Measurements from ENCODE around the gene STOX2.

STOX2 gene

GRCh38 chr4:183989461-183989860, 84.4 kb downstream of the STOX2 start:
- TF ChIP-seq, protein P1, sequence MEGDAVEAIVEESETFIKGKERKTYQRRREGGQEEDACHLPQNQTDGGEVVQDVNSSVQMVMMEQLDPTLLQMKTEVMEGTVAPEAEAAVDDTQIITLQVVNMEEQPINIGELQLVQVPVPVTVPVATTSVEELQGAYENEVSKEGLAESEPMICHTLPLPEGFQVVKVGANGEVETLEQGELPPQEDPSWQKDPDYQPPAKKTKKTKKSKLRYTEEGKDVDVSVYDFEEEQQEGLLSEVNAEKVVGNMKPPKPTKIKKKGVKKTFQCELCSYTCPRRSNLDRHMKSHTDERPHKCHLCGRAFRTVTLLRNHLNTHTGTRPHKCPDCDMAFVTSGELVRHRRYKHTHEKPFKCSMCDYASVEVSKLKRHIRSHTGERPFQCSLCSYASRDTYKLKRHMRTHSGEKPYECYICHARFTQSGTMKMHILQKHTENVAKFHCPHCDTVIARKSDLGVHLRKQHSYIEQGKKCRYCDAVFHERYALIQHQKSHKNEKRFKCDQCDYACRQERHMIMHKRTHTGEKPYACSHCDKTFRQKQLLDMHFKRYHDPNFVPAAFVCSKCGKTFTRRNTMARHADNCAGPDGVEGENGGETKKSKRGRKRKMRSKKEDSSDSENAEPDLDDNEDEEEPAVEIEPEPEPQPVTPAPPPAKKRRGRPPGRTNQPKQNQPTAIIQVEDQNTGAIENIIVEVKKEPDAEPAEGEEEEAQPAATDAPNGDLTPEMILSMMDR (conservative IDR thresholded peaks at IDR 0.05; ENCODE audit: low read length) = no peak
- H3K4me3 ChIP-seq (ENCODE audit: low read length) = no peak overlapping the region
- peak; percentile 44 for DNase-seq (ENCODE audit: low read depth)

GRCh38 chr4:183989931-183990330, 84.8 kb downstream of the STOX2 start:
- no peak overlapping the region for H3K4me3 ChIP-seq (ENCODE audit: low read length)
- no peak for DNase-seq (ENCODE audit: low read depth)
- TF ChIP-seq, protein P1 (conservative IDR thresholded peaks at IDR 0.05; ENCODE audit: low read length) = no peak

- TF ChIP-seq, protein P1 (conservative IDR thresholded peaks at IDR 0.05; ENCODE audit: low read length) = no peak
- no peak overlapping the region for H3K4me3 ChIP-seq (ENCODE audit: low read length)
- no peak for DNase-seq (ENCODE audit: low read depth)
Measured at GRCh38 chr4:183993676-183994075, 88.6 kb downstream of the STOX2 start.

DNA sequence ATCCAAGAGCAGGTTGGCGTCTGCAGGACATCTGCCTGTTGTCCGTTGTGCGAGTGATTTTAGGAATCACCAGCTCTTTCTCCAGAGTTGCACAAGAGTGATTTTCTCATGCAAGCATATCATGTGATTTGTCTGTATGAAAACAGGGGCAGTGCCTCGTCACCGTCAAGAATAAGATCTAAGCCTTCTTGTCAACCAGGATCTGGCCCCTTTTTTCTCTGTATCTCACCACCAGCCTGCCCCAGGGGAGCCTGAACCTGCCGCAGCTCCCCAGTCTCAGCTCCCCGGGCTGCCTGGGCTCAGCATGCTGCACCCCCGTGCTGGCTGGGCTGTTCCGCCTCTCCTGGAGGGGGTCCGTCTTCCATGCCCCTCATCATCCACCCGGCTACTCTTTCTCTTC, 90.5 kb downstream of the STOX2 start:
- TF ChIP-seq, protein P1 (conservative IDR thresholded peaks at IDR 0.05; ENCODE audit: low read length) = no peak
- peak; percentile 7 for DNase-seq (ENCODE audit: low read depth)
- no peak overlapping the region for H3K4me3 ChIP-seq (ENCODE audit: low read length)

GRCh38 chr4:183996868-183997267, 91.8 kb downstream of the STOX2 start:
- TF ChIP-seq, protein P1 (conservative IDR thresholded peaks at IDR 0.05; ENCODE audit: low read length) = no peak
- H3K4me3 ChIP-seq (ENCODE audit: low read length) = no peak overlapping the region
- DNase-seq (ENCODE audit: low read depth) = peak; percentile 16

GRCh38 chr4:183999435-183999834, 94.3 kb downstream of the STOX2 start:
- TF ChIP-seq, protein P1 (conservative IDR thresholded peaks at IDR 0.05; ENCODE audit: low read length) = no peak
- no peak for DNase-seq (ENCODE audit: low read depth)
- no peak overlapping the region for H3K4me3 ChIP-seq (ENCODE audit: low read length)

DNA sequence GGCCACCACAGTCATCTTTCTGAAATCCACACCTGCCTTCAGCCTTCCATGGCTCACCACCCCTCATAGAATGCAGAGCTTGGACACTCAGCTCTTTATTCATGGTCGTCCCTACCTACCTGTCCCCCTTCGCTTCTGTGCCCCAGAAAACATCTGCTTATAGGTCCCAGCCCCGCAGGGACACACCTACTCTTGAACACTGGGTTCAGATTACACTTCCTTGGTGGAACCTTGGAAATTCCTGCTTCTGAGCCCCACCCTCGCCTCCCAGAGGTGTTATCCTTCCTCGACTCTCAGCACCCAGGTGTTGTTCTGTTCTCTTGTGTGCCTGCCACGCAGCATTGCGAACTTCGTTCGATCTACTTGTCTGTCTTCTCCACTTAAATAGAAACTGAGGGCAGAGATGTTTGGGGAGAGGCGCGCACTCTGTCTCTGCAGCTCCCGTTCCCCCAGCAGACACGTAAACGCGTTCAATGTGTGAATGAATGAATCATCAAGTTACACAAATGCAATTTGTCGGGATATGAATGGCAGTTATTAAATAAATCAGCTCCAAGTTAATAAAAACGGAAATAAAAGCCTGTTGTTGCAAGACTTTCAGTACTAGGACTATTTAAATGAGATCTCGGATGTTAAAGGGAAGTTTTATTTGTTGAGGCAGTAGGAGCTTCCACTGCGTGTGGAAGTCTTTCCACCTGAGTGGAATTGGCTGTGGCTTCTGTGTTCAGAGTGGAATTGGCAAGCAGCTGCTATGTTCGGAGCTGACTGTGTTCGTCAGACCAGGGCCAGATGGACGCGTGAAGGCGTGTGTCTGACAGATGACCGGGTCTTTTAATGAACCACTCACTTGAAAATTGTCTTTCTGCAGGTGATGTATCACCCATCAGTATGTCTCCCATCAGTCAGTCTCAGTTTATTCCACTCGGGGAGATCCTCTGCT, 95.6 kb downstream of the STOX2 start:
- no peak for DNase-seq (ENCODE audit: low read depth)
- TF ChIP-seq, protein P1 (conservative IDR thresholded peaks at IDR 0.05; ENCODE audit: low read length) = no peak
- no peak overlapping the region for H3K4me3 ChIP-seq (ENCODE audit: low read length)

All from AG10803 (cell line).